Measurements from ENCODE around the gene RAD51B.

RAD51B gene

DNA sequence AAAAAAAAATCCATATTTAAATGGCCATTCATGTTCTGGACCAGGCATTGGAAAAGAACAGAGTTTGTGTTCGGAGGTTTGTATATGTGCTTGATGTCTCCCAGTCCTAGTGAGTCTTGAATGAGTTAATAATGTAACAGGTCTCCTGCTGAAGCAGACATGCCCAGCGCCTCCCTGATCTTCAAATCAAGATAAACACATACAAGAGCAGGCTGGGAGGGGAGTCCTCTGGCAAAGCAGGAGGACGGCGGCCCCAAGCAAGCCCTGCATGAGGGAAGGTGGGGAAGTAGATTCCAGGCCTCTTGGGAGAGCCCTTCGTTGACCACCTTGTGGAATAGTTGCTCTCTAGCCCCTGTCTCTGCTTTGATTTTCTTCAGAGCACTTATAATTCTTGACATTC lies 817.0 kb downstream of the RAD51B start:
- DNase-seq: no peak

DNA sequence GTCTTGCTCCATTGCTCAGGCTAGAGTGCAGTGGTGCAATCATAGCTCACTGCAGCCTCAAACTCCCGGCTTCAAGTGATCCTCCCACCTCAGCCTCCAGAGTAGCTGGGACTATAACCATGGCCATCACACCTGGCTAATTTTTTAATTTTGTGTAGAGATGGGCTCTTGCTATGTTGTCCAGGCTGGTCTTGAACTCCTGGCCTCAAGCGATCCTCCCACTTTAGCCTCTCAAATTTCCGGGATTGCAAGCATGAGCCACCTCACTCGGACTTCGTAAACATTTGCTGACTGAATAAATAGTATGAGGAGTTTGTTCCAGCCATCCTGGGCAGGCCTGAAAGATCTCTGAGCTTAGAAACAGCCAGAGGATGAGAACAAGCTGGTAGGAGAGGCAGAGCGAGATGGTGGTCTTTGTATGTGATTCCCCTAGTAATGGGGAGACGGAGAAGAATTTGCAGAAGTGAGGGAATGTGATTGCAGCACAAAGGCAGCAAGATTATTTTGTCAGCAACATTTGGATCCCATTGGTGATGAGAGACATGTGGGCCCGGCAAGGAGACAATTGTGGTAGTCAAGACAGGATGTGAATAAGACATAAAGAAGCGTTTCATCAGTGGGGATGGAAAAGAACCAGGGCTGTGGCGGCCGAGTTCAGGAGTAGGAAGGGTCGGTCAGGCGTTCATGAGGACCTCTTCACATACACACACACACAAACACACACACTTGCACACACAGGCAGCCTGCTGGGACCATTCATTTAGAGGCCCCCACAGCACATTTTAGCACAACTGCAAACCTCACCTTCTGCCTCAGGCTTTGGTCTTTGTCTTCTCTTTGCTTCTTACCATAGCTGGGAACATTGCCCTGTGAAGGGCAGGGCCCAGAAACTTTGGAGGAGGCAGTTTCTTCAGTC lies 817.8 kb downstream of the RAD51B start:
- no peak for DNase-seq

DNA sequence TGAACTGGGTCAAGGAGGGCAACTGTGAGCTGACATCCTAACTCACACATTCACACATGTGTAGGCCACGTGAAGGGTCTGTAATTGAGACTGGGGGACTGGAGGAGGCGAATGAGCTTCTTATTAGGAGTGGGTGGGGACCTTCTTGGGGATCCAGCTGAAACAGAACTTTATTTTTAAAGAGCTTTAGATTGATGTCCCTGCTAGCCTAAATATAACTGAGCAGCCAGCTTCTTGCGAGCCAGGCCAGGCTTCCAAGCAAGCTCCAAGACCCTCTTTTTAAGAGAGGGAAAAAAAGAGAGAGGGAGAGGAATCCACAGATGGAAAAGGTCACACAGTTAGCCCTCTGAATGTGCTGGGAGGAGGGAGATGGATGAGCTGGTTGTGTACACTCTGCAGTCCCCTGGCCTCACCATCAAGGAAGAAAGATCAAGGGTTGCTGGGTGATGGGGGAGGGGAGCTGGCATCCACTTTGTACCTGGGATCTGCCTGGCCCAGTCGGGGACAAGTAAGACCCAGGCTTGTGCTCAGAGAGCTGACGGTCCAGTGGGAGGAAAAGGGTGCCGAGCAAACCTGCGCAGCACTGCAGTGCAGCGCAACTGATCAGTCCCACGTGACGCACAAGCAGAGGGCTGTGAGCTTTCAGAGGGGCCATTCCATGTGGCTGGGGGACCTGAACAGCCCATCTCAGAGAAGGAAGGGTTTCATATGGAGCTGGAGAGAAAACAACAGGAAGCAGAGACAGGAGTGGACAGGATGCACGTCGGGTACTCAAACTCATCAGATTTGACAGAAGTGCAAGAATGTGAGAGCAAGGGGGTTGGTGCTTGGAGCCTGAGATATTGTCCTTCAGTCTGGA lies 818.8 kb downstream of the RAD51B start:
- DNase-seq: no peak

DNA sequence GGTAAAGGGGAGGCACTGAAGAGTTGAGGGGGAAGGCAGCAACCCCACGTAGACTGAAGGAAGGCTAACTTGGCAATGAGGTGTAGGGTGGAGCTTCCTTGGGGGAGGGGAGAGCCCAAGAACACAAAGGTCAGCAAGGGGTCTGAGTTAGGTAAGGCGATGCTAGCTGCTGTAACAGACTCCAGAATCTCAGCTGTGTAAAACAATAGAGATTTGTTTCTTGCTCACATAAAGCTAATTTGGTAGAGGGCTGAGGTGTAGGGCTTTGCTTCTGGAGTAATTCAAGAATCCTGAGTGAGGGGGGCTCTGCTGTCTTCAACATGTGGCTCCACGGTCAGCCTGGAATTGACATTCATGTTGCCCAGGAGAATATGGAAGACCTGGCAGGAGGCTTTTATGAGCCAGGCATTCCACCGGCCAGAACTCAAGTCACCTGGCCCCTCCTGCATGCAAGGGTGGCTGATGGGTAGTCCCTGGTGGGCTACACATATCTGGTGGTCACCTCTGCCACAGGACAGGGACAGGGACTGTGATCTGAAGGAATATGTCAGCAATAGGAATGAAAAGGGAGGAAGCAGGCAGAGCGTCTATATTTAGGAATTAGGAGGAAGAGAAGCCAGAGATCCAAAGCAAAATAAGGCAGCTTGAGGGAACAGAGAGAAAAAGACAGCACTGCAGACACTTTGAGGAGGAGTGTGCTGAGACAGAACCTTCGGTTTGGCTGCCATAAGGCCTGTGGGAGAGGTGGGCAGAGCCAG lies 819.6 kb downstream of the RAD51B start:
- DNase-seq: no peak

DNA sequence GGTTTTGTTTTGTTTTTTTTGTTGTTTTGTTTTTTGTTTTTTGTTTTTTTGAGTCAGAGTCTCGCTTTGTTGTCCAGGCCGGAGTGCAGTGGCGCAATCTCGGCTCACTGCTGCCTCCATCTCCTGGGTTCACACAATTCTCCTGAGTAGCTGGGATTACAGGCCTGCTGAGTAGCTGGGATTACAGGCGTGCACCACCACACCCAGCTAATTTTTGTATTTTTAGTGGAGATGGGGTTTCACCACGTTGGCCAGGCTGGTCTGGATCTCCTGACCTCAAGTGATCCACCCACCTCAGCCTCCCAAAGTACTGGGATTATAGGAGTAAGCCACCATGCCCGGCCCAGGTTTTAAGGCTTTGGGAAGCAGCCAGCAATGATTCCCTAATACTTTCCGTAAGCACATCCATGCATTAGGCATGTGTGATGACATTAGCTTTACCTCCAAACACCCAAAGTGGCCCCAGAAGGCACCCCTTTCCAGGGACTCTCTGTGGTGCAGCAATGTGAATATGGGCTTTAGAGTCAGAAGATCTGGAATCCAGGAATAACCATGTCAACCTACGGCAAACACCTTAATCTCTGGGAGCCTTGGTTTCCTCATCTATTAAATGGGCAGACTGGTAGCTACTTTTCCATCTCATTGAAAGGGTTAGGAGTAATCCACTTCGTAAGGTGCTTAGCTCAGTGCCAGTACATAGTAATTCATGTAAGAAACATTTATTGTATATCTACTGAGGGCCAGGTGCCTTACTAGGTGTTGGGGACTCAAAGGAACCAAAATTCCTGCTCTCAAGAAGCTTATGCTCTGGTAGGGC lies 820.4 kb downstream of the RAD51B start:
- DNase-seq: no peak

DNA sequence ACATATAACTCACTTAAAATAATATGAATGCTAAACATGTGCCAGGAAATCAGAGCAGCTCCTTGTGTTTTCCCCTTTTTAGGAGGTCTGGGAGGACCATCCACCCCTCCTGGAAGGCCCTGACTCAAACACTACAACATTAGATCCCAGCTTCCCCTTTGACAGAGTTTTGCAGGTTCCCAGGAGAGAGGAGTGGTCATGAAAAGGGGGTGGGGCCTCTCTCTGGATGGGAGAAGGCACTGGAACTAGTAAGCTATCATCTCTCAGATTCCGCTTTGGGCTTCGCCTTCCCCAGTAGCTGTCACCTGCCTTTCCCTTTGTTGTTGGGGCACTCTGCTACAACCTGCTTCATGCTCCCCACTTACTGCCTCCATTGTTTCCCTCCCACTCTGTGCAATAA lies 824.1 kb downstream of the RAD51B start:
- DNase-seq: no peak

DNA sequence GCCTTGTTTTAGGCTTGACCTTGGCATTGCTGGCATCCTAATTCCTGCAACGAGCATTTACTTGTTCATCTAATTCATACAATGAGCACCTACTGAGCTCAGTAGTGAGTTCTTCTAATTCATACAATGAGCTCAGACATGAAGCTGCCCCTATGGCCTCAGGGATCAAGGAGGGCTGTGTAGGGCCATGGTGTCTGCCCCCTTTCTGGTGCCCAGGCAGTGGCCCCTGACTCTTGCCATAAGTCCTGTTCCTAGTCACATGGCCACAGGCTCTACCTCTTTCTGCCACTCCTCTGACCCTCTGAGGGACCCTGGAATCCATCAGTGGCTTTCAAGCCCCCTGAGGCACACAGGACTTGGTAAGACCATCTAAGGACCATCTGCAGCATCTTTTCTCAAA lies 824.5 kb downstream of the RAD51B start:
- no peak for DNase-seq

DNA sequence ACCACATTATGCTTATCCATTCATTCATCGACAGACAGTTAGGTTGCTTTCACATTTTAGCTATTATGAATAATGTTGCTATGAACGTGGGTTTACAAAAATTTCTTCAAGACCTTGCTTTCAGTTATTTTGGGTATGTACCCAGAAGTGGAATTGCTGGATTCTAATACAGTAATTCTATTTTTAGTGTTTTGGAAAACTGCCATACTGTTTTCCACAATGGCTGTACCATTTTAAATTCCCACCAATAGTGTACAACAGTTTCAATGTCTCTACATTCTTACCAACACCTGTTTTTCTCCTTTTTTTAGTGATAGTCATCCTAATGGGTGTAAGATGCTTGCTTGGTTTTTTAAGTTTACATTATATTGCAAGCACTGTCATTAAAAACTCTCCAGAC lies 825.8 kb downstream of the RAD51B start:
- no peak for DNase-seq

DNA sequence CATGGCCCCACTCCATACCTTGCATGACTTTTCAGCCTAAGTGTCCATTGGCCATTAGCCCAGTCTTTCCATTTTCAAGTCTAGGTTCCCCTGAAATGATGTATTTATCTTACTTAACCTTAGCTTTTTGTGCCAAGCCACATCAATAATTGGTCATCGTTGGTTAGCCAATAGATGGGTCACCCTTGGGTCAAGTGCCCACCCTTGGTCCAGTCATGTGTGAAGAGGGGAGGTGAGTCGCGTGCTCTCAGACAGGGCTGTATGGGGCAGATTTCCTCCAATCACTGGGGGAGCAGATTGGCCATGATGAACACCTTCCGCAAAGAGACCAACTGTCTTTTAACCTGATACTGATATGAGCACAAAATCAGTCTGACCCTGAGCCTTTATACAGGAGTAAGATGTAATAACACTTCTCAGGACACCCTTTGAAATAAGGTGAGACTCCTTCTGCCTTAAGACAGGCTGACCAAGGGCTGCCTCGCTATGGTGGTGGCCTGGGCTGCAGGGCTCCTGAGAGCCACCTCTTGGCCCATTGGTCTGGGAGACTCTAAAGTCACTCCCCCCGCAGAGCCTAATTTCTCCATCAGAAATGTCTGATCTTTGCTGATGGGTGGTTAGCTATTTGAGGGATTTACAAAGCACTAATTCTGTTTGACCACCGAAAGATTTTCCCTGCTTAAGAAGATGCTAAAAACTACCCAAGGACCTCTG lies 830.1 kb downstream of the RAD51B start:
- no peak for DNase-seq

DNA sequence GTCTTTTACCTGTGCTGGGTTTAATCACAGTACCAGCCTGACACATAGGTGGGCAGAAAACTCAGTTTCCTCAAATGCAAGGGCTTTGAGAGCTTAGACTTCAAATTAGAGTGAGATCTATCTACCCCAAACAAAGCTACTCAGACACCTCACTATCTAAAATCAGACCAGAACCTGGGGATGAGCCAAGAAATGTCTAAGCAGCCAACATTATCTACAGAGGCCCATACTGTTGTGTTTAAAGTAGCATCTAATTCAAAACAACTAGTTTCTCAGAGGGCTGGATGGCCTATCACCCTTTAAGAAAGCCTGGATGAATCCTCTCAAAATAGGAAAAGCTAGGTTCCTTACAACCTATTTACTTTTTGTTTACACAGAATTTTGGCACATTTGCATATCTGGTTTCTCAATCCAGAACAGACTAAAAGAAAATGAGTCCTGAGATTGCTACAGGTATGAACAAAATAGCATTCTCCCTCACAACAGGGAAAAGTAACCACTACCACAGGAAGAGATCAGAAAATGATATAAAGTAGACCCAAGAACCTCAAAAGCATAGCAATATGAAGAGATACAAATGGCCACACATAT lies 830.9 kb downstream of the RAD51B start:
- no peak for DNase-seq

DNA sequence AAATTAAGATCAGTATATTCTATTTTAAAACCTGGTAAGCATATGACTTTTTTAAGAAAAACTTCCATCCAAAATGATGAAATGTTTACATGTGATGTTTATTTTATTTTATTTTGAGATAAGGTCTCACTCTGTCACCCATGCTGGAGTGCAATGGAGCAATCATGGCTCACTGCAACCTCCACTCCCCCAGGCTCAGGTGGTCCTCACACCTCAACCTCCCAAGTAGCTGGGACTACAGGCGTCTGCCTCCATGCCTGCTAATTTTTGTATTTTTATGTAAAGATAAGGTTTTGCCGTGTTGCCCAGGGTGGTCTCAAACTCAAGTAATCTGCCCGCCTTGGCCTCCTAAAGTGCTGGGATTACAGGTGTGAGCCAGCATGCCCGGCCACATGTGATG lies 831.5 kb downstream of the RAD51B start:
- no peak for DNase-seq

DNA sequence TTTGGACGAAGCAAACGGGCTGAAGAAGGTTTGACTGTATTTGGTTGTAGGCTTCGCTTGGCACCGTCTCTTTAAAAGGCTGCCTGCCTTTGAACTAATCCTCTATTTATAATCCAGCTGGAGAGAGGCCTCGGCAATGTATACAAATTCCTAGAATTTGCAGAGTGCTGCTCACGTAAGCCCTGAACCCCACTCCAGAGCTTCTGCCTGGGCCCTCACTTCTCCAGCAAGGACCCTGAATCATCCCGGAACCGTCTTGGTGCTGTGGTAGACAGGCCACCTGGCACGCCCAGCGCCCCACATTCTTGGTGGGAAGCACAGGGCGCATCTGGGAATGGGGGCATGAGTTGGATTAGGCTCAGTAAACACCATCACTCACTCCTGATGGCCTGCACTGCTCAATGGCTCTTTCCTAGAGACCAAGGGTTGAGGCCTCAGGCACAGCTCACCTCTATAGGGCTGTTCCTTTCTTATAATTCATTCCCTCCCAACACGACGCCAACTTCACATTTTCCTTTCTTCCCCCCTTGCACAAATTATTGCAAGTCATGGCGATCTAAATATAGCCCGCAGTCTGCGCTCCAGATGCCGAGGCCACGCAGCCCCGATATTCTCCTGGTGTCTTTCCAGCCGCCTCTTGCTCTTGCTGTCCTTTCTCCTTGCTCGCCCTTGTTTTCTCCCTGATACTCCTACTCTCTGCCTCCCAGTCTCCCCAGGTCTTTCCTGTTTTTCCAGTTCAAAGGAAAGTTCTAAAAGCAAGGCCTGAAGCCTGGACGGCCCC lies 832.3 kb downstream of the RAD51B start:
- no peak for DNase-seq

DNA sequence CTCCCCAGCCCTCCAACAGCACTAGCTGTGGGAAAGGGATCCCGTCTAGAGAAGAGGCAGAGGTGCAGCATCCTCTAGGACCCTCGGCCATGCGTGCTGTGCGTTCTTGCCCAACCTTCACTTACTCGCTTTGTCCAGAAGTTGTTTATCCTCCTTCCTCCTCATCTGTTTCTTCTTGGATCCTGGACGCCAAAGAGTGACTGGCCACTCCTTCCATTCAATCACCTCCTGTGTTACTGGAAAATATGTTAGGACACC lies 832.8 kb downstream of the RAD51B start:
- no peak for DNase-seq

DNA sequence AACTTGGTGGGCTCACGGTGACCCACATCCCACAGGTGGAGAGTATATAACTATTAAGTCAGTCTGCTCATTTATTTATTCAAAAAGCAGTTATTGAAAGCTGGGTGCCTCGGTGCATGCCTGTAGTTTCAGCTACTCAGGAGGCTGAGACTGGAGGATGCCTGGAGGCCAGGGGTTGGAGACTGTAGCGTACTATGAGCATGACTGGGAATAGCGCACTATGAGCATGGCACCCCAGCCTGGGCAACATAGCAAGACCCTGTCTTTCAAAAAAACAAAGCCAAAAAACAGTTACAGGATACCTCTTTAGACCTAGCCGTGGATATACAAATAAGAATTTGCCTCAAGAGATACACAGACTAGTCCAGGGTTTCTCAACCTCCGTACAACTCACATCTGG lies 833.5 kb downstream of the RAD51B start:
- DNase-seq: no peak

DNA sequence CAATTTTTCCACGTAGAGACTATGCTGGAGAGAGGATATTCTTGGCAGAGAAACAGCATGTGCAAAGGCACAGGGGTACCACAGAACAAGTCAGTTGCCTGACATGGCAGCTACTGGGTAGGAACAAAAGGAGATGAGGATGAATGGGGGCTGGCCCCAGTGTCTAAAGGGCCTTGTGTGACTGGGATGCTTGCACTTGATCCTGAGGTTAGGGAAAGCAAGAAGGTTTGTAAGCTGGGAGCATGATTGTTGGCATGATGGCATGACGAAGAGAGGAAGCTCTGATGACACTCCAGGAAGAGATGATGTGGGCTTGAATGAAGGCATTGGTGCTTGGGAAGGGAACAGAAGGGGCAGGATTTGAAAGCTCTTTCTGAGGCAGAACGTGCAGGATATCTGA lies 834.2 kb downstream of the RAD51B start:
- DNase-seq: no peak

DNA sequence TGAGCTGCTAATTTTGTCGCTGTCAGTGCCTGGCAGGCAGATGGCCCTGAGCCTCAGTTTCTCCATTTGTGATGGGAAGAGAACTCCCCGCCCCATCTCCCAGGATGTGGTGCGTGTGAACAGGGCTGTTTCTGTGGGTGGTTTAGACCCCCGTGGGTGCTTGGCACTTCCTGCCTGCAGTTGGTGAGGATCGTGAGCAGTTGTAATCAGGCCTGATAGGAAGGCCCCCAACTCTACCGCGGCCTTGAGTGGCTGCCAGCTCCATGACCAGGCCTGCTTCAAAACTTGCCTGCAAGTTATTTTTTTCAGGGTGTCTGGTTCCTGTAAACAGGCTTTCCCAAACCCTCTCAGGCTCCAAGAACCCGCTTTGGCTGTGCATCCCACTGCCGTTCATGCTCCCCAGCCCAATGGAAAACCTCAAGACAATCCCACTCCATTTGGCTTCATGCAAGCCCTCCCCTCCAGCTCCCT lies 834.9 kb downstream of the RAD51B start:
- DNase-seq: no peak

DNA sequence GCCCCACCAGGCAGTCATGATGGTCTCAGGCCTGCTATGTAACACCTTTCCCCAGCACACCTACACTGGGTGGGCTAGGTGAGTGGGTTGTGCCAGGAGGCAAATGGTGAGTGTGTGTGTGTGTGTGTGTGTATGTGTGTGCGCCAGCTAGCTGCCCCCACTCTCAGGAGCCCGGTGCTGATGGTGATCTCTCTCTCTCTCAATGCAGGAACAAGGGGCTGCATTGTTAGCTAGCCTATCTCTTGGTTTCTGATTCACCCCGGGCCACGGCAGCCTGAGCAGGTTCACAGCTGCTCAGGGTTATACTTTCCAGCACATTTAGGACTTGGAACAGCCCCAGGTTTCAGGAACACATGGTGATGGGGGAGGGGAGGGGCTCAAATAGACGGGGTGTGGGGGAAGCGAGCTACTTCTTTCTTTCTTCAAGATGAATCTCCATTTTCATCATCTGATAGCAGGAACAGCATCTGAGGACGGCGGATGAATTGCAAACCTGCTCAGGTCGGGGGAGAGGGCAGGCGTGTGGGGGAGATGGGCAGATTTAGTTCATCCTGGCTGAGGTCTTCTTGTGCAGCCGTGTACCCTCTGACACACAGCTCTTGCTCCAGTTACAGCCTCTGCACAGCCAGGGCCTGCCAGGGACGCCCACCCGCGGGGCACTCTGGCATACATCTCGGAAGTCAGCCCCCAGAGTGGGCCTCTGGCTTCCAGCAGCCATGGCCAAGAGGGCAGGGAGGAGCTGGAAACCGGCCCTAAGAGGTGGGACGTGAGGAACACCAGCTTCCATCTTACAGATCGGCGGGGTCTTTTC lies 835.6 kb downstream of the RAD51B start:
- DNase-seq: no peak

DNA sequence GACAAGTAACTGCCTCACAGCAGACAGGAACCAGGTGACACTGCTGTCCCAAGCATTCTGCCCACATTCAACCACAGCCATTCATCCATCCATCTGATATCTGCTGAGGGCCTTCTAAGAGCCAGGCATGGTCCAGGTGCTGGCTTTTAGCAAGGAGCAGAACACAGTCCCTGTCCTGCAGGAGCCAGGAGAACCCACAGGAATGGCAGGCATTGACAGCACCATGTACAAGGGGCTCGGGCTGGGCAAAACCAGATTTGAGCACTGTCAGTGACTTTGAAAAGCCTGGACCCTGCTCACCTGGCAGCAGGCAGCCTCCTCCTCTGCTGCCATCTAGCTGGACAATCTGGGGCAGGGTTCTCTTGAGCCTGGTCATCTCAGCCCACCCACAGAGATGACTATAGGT lies 836.3 kb downstream of the RAD51B start:
- no peak for DNase-seq

DNA sequence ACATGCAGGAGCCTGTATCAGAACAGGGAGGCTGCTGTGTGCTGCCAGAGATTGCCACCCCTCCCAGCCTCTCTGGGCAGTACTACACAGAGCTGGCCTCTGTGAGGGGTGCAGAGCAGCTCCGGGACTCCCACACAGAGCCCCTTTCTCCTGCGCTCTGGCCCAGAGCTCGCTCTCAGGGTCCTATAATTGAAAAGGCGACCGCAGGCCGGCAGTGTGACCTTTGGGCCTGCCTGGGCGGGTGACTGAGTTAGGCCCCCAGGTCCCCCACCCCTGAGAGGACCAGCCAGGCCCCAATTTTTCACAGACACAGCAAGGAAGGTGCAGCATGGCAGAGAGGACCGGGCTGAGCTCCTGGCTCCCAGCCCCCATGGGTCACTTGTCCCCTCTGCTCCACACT lies 836.9 kb downstream of the RAD51B start:
- DNase-seq: no peak
